Neural cell (in vitro differentiated cells): Measurements from ENCODE around the gene NR1H3. TPM values are rescaled to one million over a fixed set of nuclear protein-coding genes. Genes with fewer than 3 reads are reported as not detected.

Experiments
- H2AFZ ChIP-seq: fragments of 200-600, 300-800 bp; sonication (generic), shearing (Covaris generic); 2 replicates; pipeline ENCODE4 v1.6.0; 2014; ENCODE audit warnings: low read depth, mild to moderate bottlenecking, antibody characterized with exemption, low read length, moderate library complexity
- H3F3A ChIP-seq: fragments of 200-600 bp; shearing (Covaris generic); 2 replicates; pipeline ENCODE4 v1.6.1; 2016; ENCODE audit warnings: mild to moderate bottlenecking, moderate library complexity, mixed read lengths, antibody characterized with exemption, low read length; ENCODE audit not compliant: insufficient read depth, poor library complexity, severe bottlenecking
- H3K27ac ChIP-seq: fragments of 200-600, 300-800 bp; sonication (generic), shearing (Covaris generic); 2 replicates; pipeline ENCODE4 v1.5.1; 2014; ENCODE audit warnings: mild to moderate bottlenecking, low read length, moderate library complexity
- H3K27me3 ChIP-seq: fragments of 300-800, 200-600 bp; sonication (generic), shearing (Covaris generic); 2 replicates; pipeline ENCODE4 v1.6.0; 2014; ENCODE audit warnings: mild to moderate bottlenecking, low read depth, low read length, moderate library complexity; ENCODE audit not compliant: insufficient read depth
- H3K36me3 ChIP-seq: fragments of 300-800, 200-600 bp; sonication (generic), shearing (Covaris generic); 2 replicates; pipeline ENCODE4 v1.5.1; 2014; ENCODE audit warnings: mild to moderate bottlenecking, antibody characterized with exemption, low read length, moderate library complexity; ENCODE audit not compliant: insufficient read depth
- H3K4me2 ChIP-seq: fragments of 300-800, 200-600 bp; sonication (generic), shearing (Covaris generic); 2 replicates; pipeline ENCODE4 v1.6.0; 2014; ENCODE audit warnings: mild to moderate bottlenecking, low read length
- H3K4me3 ChIP-seq: fragments of 300-800, 200-600 bp; sonication (generic), shearing (Covaris generic); 2 replicates; pipeline ENCODE4 v1.5.1; 2014; ENCODE audit warnings: mild to moderate bottlenecking, low read length, moderate library complexity
- H3K79me2 ChIP-seq: fragments of 200-600 bp; shearing (Covaris generic); replicated peaks from 2 replicates; pipeline ENCODE4 v1.6.0; 2014; ENCODE audit warnings: mild to moderate bottlenecking, low read length, moderate library complexity; ENCODE audit not compliant: insufficient read depth
- H3K9ac ChIP-seq: fragments of 300-800, 200-600 bp; sonication (generic), shearing (Covaris generic); 2 replicates; pipeline ENCODE4 v1.6.1; 2016; ENCODE audit warnings: mild to moderate bottlenecking, low read length, mixed read lengths
- H3K9me2 ChIP-seq: fragments of 200-600 bp; shearing (Covaris generic); 2 replicates; pipeline ENCODE4 v1.6.1; 2016; ENCODE audit warnings: mild to moderate bottlenecking, low read length, mixed read lengths; ENCODE audit not compliant: insufficient read depth
- H3K9me3 ChIP-seq: fragments of 200-600, 300-800 bp; sonication (generic), shearing (Covaris generic); 2 replicates; pipeline ENCODE4 v1.6.1; 2016; ENCODE audit warnings: mild to moderate bottlenecking, mixed run types, low read length, moderate library complexity, mixed read lengths
- H4K20me1 ChIP-seq: fragments of 200-600 bp; shearing (Covaris generic); 2 replicates; pipeline ENCODE4 v1.6.1; 2016; ENCODE audit warnings: mild to moderate bottlenecking, mixed run types; ENCODE audit not compliant: insufficient read depth
- EP300 ChIP-seq: fragments of 450-650 bp; conservative IDR thresholded peaks from 2 replicates; pipeline ENCODE4 v1.6.1; 2014; ENCODE audit warnings: antibody characterized with exemption, mild to moderate bottlenecking, moderate library complexity; ENCODE audit not compliant: poor library complexity, severe bottlenecking
- EZH2 ChIP-seq: fragments of 200-600, 300-800 bp; shearing (Covaris generic), sonication (generic); IDR thresholded peaks from 2 replicates; pipeline ENCODE4 v1.6.1; 2014; ENCODE audit warnings: antibody characterized with exemption, low read length, borderline replicate concordance, mild to moderate bottlenecking; ENCODE audit not compliant: insufficient read depth, poor library complexity, severe bottlenecking
- MXI1 ChIP-seq: fragments of 450-650 bp; conservative IDR thresholded peaks from 2 replicates; pipeline ENCODE4 v1.6.1; 2014; ENCODE audit warnings: antibody characterized with exemption, mild to moderate bottlenecking; ENCODE audit not compliant: poor library complexity, severe bottlenecking
- POLR2AphosphoS5 ChIP-seq: IDR thresholded peaks from 2 replicates; pipeline ENCODE4 v1.6.1; 2012
- RAD21 ChIP-seq: fragments of 450-650 bp; conservative IDR thresholded peaks from 2 replicates; pipeline ENCODE4 v1.6.1; 2014; ENCODE audit warnings: antibody characterized with exemption, mild to moderate bottlenecking, moderate library complexity
- REST ChIP-seq: IDR thresholded peaks from 2 replicates; pipeline ENCODE4 v1.6.1; 2012; ENCODE audit warnings: borderline replicate concordance
- SMC3 ChIP-seq: fragments of 450-650 bp; conservative IDR thresholded peaks from 2 replicates; pipeline ENCODE4 v1.6.1; 2014; ENCODE audit warnings: antibody characterized with exemption, mild to moderate bottlenecking, moderate library complexity; ENCODE audit not compliant: poor library complexity
- TAF1 ChIP-seq: IDR thresholded peaks from 2 replicates; pipeline ENCODE4 v1.6.1; 2012; ENCODE audit warnings: low read depth
- polyA plus RNA-seq: library from polyadenylated mRNA; depleted of rRNA; stranded (reverse); fragments of >200 nt; gene quantifications from 2 replicates; pipeline ENCODE4 v1.2.3, GENCODE V29; 2014
- TF ChIP-seq, protein P1 (sequence below): fragments of 450-650 bp; IDR thresholded peaks from 2 replicates; pipeline ENCODE4 v1.5.1; 2014; ENCODE audit warnings: antibody characterized with exemption, mild to moderate bottlenecking, moderate library complexity; ENCODE audit not compliant: poor library complexity, severe bottlenecking

The NR1H3 gene
- polyA plus RNA-seq, 1 donor from 2014 or later: 7.7 TPM

- H3K4me2 ChIP-seq: no peak overlapping the region
- H3K4me3 ChIP-seq: no peak overlapping the region
- no peaks in the 10 kb centered on the region for H4K20me1 ChIP-seq
- no peak overlapping the region for H3K9ac ChIP-seq
- no peaks in the 10 kb centered on the region for H3K79me2 ChIP-seq
- H3K9me2 ChIP-seq: no peaks in the 10 kb centered on the region
- H3K9me3 ChIP-seq: no peaks in the 10 kb centered on the region
- no peak overlapping the region for H2AFZ ChIP-seq
- no peak overlapping the region for H3K27ac ChIP-seq
- no peaks in the 10 kb centered on the region for H3F3A ChIP-seq
- no peaks in the 10 kb centered on the region for H3K27me3 ChIP-seq
- no peaks in the 10 kb centered on the region for H3K36me3 ChIP-seq
- TF ChIP-seq REST (no peak), RAD21 (no peak)
Measured at GRCh38 chr11:47222696-47223095, 35.1 kb upstream of the NR1H3 start.

DNA sequence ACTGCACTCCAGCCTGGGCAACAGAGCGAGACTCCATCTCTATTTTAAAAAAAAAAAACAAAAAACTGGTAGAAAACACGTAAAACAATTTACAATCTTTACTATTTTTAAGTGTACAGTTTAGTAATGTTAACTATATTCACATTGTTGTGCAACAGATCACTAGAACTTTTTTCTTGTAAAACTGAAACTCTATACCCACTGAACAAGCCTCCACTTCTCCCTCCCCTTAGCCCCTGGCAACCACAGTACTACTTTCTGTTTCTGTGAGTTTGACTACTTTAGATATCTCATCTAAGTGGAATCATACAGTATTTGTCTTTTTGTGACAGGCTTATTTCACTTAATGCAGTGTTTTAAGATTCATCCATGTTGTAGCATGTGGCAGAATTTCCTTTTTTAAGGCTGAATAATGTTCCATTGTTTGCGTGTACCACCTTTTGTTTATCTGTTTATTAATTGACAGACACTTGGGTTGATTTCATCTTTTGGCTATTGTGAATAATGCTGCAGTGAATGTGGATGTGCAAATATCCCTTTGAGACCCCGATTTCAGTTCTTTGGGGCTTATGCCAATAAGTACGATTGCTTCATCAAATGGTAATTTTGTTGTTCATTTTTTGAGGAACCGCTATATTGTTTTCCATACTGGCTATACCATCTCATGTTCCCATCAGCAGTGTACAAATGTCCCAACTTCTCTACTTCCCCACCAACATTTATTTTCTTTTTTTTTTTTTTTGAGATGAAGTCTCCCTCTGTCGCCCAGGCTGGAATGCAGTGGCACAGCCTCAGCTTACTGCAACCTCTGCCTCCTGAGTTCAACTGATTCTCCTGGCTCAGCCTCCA, 32.0 kb upstream of the NR1H3 start:
- Histone ChIP-seq H3F3A (no peaks in the 10 kb centered on the region), H3K27me3 (no peaks in the 10 kb centered on the region), H3K36me3 (no peaks in the 10 kb centered on the region), H3K27ac (no peak overlapping the region), H3K9me3 (no peaks in the 10 kb centered on the region), H3K4me3 (no peak overlapping the region), H3K9me2 (no peaks in the 10 kb centered on the region), H3K4me2 (no peak overlapping the region), H2AFZ (no peak overlapping the region), H3K79me2 (no peaks in the 10 kb centered on the region), H3K9ac (no peak overlapping the region), H4K20me1 (no peaks in the 10 kb centered on the region)
- no peak for TF ChIP-seq EP300
- TF ChIP-seq, protein P1, sequence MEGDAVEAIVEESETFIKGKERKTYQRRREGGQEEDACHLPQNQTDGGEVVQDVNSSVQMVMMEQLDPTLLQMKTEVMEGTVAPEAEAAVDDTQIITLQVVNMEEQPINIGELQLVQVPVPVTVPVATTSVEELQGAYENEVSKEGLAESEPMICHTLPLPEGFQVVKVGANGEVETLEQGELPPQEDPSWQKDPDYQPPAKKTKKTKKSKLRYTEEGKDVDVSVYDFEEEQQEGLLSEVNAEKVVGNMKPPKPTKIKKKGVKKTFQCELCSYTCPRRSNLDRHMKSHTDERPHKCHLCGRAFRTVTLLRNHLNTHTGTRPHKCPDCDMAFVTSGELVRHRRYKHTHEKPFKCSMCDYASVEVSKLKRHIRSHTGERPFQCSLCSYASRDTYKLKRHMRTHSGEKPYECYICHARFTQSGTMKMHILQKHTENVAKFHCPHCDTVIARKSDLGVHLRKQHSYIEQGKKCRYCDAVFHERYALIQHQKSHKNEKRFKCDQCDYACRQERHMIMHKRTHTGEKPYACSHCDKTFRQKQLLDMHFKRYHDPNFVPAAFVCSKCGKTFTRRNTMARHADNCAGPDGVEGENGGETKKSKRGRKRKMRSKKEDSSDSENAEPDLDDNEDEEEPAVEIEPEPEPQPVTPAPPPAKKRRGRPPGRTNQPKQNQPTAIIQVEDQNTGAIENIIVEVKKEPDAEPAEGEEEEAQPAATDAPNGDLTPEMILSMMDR: no peak
- no peak for TF ChIP-seq EZH2
- TF ChIP-seq MXI1: no peak
- no peak for TF ChIP-seq POLR2AphosphoS5
- TF ChIP-seq SMC3: no peak
- TF ChIP-seq RAD21: no peak
- TF ChIP-seq REST: no peak
- no peak for TF ChIP-seq TAF1
